Activated CD4-positive, alpha-beta memory T cell treated with anti-CD3 and anti-CD28 coated beads, Interleukin-2, amount 10 ng/mL, durations not matched to agents 7 days and 5 days (primary cell): ENCODE data around the gene PNPLA8. TPM values are rescaled to one million over a fixed set of nuclear protein-coding genes. Genes with fewer than 3 reads are reported as not detected.
A peak's percentile ranks its signal among the peaks of the same experiment; 100 is the strongest.
"Not testable (repeated sequence)": the region's sequence is repeated elsewhere in the genome, so short reads cannot be mapped to it uniquely, and the experiment has no call there.

Experiments used
- CTCF ChIA-PET: fragments of 350-600 bp; sonication (Branson Sonifier 250); formaldehyde crosslinking; loops from one replicate; lab custom pipeline; 2021; ENCODE audit warnings: antibody characterized with exemption, inconsistent platforms; lab: Charles Lee
- POLR2A ChIA-PET: fragments of 350-600 bp; sonication (Branson Sonifier 250); formaldehyde crosslinking; loops from one replicate; lab custom pipeline; 2021; ENCODE audit warnings: antibody characterized with exemption; lab: Charles Lee
- DNase-seq: peaks from one replicate; pipeline ENCODE4 v3.0.0-alpha.2; 2020
- H3K27ac Mint-ChIP-seq: one replicate; pipeline ENCODE4 v1.8.0; 2021; ENCODE audit warnings: mild to moderate bottlenecking, mixed read lengths
- H3K27me3 Mint-ChIP-seq: one replicate; pipeline ENCODE4 v1.8.0; 2021; ENCODE audit warnings: mixed read lengths
- H3K36me3 Mint-ChIP-seq: one replicate; pipeline ENCODE4 v1.8.0; 2021; ENCODE audit warnings: low read depth, mixed read lengths
- H3K4me1 Mint-ChIP-seq: one replicate; pipeline ENCODE4 v1.8.0; 2021; ENCODE audit warnings: mixed read lengths
- H3K4me3 Mint-ChIP-seq: one replicate; pipeline ENCODE4 v1.8.0; 2021; ENCODE audit warnings: mild to moderate bottlenecking, mixed read lengths
- H3K9me3 Mint-ChIP-seq: one replicate; pipeline ENCODE4 v1.8.0; 2021; ENCODE audit warnings: mixed read lengths
- total RNA-seq, 2 experiments: library from RNA; stranded (reverse); gene quantifications; one replicate each; pipeline ENCODE4 v1.2.3, GENCODE V29; 2021

The PNPLA8 gene
- total RNA-seq, 2 experiments from 2014 or later = 21.9 to 23.2 TPM

GRCh38 chr7:108525327-108525984, 479 bp downstream of the PNPLA8 start:
- Mint-ChIP-seq H3K36me3 (peaks cover 20% of the 10 kb centered on the region), H3K9me3 (no peaks in the 10 kb centered on the region), H3K27me3 (no peaks in the 10 kb centered on the region), H3K27ac (peak overlapping the region; percentile 97), H3K4me1 (peaks cover 47% of the 10 kb centered on the region), H3K4me3 (peak overlapping the region; percentile 93)
- DNase-seq = no peak
- POLR2A ChIA-PET = interaction anchor here (0.6 to 5.8 kb wide), 8 partner anchors 9 to 92 kb away, joined by 3 to 119 read pairs (median 4); partner anchors contain the start of genes DNAJB9 and THAP5
- CTCF ChIA-PET = interaction anchor here (0.7 to 1.3 kb wide), 4 partner anchors 27 to 44 kb away, joined by 3 to 7 read pairs (median 6); partner anchors contain the start of genes DNAJB9 and THAP5

DNA sequence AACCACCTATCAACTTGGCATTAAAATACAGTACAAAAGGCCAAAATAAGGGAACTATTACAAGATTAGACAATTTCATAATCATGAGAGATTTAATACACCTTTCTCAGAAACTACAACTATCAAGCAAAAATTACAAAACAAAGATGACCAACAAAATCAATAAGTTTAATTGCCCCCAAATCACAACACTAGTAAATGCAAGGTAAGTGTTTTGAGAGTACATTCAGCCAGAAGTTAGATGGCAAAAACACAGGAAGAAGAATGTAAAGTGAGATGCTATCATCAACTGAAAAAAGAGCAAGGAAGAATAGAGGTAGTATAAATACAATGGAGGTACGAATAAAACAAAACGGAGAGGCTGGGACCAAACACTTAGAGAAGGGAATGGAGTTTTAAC, 3.2 kb downstream of the PNPLA8 start:
- no peak overlapping the region for H3K4me3 Mint-ChIP-seq
- no peaks in the 10 kb centered on the region for H3K27me3 Mint-ChIP-seq
- H3K36me3 Mint-ChIP-seq = peaks cover 38% of the 10 kb centered on the region
- no peaks in the 10 kb centered on the region for H3K9me3 Mint-ChIP-seq
- DNase-seq = no peak
- no peak overlapping the region for H3K27ac Mint-ChIP-seq
- ChIA-PET CTCF (interaction anchor here (0.9 kb wide), 1 partner anchor 26 kb away, joined by 3 read pairs; no protein-coding TSS in a partner anchor), POLR2A (interaction anchor here (5.8 kb wide), 1 partner anchor 48 kb away, joined by 119 read pairs; the partner anchor contains the start of genes DNAJB9 and THAP5)
- peaks cover 48% of the 10 kb centered on the region for H3K4me1 Mint-ChIP-seq

GRCh38 chr7:108517951-108518350, 8.0 kb downstream of the PNPLA8 start:
- no peak overlapping the region for H3K4me3 Mint-ChIP-seq
- H3K36me3 Mint-ChIP-seq = peaks cover 46% of the 10 kb centered on the region
- H3K27ac Mint-ChIP-seq = no peak overlapping the region
- peaks cover 20% of the 10 kb centered on the region for H3K4me1 Mint-ChIP-seq
- no peak for DNase-seq
- CTCF ChIA-PET = interaction anchor here (0.6 to 1.5 kb wide), 4 partner anchors 21 to 337 kb away, joined by 3 to 5 read pairs (median 3); no protein-coding TSS in a partner anchor
- H3K9me3 Mint-ChIP-seq = no peaks in the 10 kb centered on the region
- H3K27me3 Mint-ChIP-seq = no peaks in the 10 kb centered on the region
- POLR2A ChIA-PET = no interaction called here

- H3K4me3 Mint-ChIP-seq = no peak overlapping the region
- no peak overlapping the region for H3K27ac Mint-ChIP-seq
- peaks cover 45% of the 10 kb centered on the region for H3K36me3 Mint-ChIP-seq
- no peak for DNase-seq
- CTCF ChIA-PET = no interaction called here
- no peaks in the 10 kb centered on the region for H3K9me3 Mint-ChIP-seq
- peaks cover 2% of the 10 kb centered on the region for H3K4me1 Mint-ChIP-seq
- POLR2A ChIA-PET = interaction anchor here (2.2 kb wide), 1 partner anchor 11 kb away, joined by 7 read pairs; the partner anchor contains the start of gene PNPLA8
- H3K27me3 Mint-ChIP-seq = no peaks in the 10 kb centered on the region
Observed at GRCh38 chr7:108515630-108516029, 10.3 kb downstream of the PNPLA8 start.

GRCh38 chr7:108515013-108515412, 10.9 kb downstream of the PNPLA8 start:
- Mint-ChIP-seq H3K27me3 (no peaks in the 10 kb centered on the region), H3K4me1 (no peaks in the 10 kb centered on the region), H3K36me3 (peaks cover 47% of the 10 kb centered on the region), H3K9me3 (no peaks in the 10 kb centered on the region), H3K27ac (no peak overlapping the region), H3K4me3 (no peak overlapping the region)
- ChIA-PET CTCF (no interaction called here), POLR2A (interaction anchor here (1.1 kb wide), 1 partner anchor 10 kb away, joined by 3 read pairs; no protein-coding TSS in a partner anchor)
- no peak for DNase-seq

DNA sequence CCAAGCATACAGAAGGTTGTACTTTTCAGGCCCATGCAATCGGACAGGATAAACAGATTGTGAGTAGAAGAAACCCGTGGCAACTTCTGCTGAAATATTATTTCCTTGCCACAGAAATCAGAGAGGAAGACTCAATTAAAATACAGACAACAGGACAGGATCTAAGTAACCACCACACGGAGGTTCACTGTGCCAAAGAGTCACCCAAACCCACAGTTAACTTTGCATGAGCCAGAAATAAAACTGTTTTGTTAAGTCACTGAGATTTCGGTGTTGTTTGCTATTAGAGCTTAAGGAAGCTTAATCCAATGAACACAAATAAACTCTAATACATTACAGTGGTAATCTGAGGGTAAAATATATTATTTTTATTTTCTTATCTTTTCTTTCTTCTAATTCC, 14.0 kb downstream of the PNPLA8 start:
- no peak overlapping the region for H3K4me3 Mint-ChIP-seq
- H3K4me1 Mint-ChIP-seq = no peaks in the 10 kb centered on the region
- POLR2A ChIA-PET = interaction anchor here (0.6 kb wide), 1 partner anchor 49 kb away, joined by 3 read pairs; no protein-coding TSS in a partner anchor
- H3K27ac Mint-ChIP-seq = no peak overlapping the region
- CTCF ChIA-PET = interaction anchor here (2.0 kb wide), 1 partner anchor 15 kb away, joined by 11 read pairs; no protein-coding TSS in a partner anchor
- peaks cover 30% of the 10 kb centered on the region for H3K36me3 Mint-ChIP-seq
- DNase-seq = no peak
- H3K9me3 Mint-ChIP-seq = no peaks in the 10 kb centered on the region
- no peaks in the 10 kb centered on the region for H3K27me3 Mint-ChIP-seq

DNA sequence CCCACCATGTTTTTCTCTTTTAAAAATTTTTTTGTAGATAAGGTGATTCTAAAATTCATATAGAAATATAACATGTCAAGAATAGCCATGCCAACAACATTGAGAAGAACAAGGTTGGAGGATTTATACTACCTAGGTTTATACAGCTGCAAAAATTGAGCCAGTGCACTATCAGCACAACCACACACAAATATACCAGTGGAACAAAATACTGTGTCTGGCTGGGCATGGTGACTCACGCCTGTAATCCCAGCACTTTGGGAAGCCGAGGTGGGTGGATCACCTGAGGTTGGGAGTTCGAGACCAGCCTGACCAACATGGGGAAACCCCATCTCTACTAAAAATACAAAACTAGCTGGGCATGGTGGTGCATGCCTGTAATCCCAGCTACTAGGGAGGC, 21.4 kb downstream of the PNPLA8 start:
- CTCF ChIA-PET, H3K4me1 Mint-ChIP-seq, H3K9me3 Mint-ChIP-seq, H3K4me3 Mint-ChIP-seq, H3K27ac Mint-ChIP-seq, H3K27me3 Mint-ChIP-seq, POLR2A ChIA-PET, DNase-seq: not testable (repeated sequence)
- H3K36me3 Mint-ChIP-seq = peaks cover 36% of the 10 kb centered on the region

DNA sequence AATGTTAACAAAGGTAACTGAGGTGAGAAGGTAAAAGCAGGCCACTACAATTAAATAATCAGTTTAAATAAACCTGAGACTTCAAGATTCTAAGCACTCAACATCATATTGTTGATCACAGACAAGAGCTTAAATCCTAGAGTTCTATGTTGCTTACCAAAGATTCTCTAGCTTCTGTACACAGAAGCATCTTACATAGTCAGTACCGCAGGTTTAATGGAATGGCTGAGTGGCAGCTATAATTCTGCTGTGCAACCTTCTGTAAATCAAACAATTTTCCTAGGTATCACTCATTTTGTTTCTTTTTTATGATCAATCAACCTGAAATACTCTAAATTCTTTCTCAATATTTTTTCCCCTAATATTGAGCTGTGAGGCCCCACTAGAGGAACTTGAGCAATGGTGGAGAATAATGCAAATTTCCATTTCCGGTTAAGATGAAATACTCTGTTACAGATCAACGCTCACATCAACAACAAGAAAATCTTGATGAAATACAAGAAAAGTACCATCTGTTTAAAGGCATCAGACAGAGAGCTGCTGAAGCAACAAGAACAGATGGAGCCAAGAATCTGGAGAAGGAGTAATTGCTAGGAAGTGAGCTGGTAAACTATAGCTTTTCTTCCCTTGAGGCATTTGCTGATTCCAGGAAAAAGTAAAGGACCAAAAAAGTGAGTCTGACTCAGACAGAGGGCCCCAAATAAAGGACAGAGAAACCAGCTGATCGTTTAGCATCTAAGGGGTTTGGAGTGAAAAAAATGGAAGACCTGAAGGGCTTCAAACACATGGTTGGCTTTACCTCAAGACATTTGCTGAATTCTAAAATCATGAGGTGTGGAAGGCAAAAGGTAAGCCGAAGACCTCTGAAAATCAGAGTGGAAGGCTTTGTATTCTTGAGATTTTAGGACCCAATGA, 22.6 kb downstream of the PNPLA8 start:
- Mint-ChIP-seq H3K4me1 (peaks cover 4% of the 10 kb centered on the region), H3K27me3 (no peaks in the 10 kb centered on the region), H3K36me3 (peaks cover 36% of the 10 kb centered on the region), H3K27ac (no peak overlapping the region), H3K9me3 (no peaks in the 10 kb centered on the region), H3K4me3 (no peak overlapping the region)
- ChIA-PET POLR2A (interaction anchor here (1.6 kb wide), 1 partner anchor 22 kb away, joined by 4 read pairs; the partner anchor contains the start of gene PNPLA8), CTCF (no interaction called here)
- no peak for DNase-seq

GRCh38 chr7:108499566-108499965, 26.4 kb downstream of the PNPLA8 start:
- no peak for DNase-seq
- Mint-ChIP-seq H3K36me3 (peaks cover 21% of the 10 kb centered on the region), H3K27me3 (no peaks in the 10 kb centered on the region), H3K4me1 (peaks cover 4% of the 10 kb centered on the region), H3K27ac (no peak overlapping the region), H3K9me3 (no peaks in the 10 kb centered on the region), H3K4me3 (no peak overlapping the region)
- POLR2A ChIA-PET = no interaction called here
- CTCF ChIA-PET = no interaction called here

- POLR2A ChIA-PET = no interaction called here
- H3K36me3 Mint-ChIP-seq = peaks cover 21% of the 10 kb centered on the region
Observed at GRCh38 chr7:108498481-108498880, 27.5 kb downstream of the PNPLA8 start.

GRCh38 chr7:108497082-108497725, 28.7 kb downstream of the PNPLA8 start:
- CTCF ChIA-PET = interaction anchor here (0.6 to 2.7 kb wide), 18 partner anchors 8 to 326 kb away, joined by 3 to 27 read pairs (median 5); partner anchors contain the start of gene PNPLA8
- H3K4me3 Mint-ChIP-seq = no peak overlapping the region
- peaks cover 14% of the 10 kb centered on the region for H3K36me3 Mint-ChIP-seq
- no peaks in the 10 kb centered on the region for H3K4me1 Mint-ChIP-seq
- POLR2A ChIA-PET = interaction anchor here (1.4 kb wide), 1 partner anchor 72 kb away, joined by 4 read pairs; the partner anchor contains the start of genes DNAJB9 and THAP5
- H3K9me3 Mint-ChIP-seq = no peaks in the 10 kb centered on the region
- DNase-seq = peak; percentile 35
- H3K27me3 Mint-ChIP-seq = no peaks in the 10 kb centered on the region
- no peak overlapping the region for H3K27ac Mint-ChIP-seq

More at GRCh38 chr7:108498481-108498880, 27.5 kb downstream of the PNPLA8 start:
- Mint-ChIP-seq H3K9me3 (no peaks in the 10 kb centered on the region), H3K27me3 (no peaks in the 10 kb centered on the region), H3K4me1 (peaks cover 1% of the 10 kb centered on the region), H3K4me3 (no peak overlapping the region), H3K27ac (no peak overlapping the region)
- CTCF ChIA-PET = interaction anchor here (0.8 to 2.5 kb wide), 3 partner anchors 78 to 315 kb away, joined by 3 to 10 read pairs (median 5); no protein-coding TSS in a partner anchor
- no peak for DNase-seq

DNA sequence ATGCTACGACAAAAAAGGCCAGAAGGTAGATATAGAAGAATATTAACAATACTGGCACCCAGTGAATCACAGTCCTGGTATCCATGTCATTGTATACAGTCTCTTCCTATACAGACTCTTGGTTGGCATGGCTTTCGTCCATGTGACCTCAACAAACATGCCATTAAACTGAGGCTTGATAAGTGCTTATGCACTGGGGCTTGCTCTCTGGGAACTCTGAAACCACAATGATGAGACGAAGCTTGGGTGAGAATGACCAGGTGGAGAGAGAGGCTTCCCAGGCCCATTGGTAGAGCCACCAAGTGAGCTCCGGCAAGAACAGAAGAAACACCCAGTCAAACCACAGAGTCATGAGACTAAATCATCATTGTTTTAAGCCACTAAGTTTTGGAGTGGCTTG, 33.2 kb downstream of the PNPLA8 start:
- Mint-ChIP-seq H3K4me3 (no peak overlapping the region), H3K27ac (no peak overlapping the region), H3K9me3 (no peaks in the 10 kb centered on the region), H3K4me1 (no peaks in the 10 kb centered on the region), H3K36me3 (peaks cover 8% of the 10 kb centered on the region), H3K27me3 (no peaks in the 10 kb centered on the region)
- DNase-seq = no peak
- ChIA-PET CTCF (no interaction called here), POLR2A (no interaction called here)
